GM19025 (cell line): ENCODE measurements around the gene LDOC1.
"Not testable (repeated sequence)": the region's sequence is repeated elsewhere in the genome, so short reads cannot be mapped to it uniquely, and the experiment has no call there.

Source experiments
- ATAC-seq: cut with Tn5 transposase; IDR thresholded peaks from one replicate; pipeline ENCODE4 v1.9.1; 2021; ENCODE audit warnings: mild to moderate bottlenecking, low read depth, moderate library complexity; ENCODE audit not compliant: unreplicated experiment

LDOC1 gene

DNA sequence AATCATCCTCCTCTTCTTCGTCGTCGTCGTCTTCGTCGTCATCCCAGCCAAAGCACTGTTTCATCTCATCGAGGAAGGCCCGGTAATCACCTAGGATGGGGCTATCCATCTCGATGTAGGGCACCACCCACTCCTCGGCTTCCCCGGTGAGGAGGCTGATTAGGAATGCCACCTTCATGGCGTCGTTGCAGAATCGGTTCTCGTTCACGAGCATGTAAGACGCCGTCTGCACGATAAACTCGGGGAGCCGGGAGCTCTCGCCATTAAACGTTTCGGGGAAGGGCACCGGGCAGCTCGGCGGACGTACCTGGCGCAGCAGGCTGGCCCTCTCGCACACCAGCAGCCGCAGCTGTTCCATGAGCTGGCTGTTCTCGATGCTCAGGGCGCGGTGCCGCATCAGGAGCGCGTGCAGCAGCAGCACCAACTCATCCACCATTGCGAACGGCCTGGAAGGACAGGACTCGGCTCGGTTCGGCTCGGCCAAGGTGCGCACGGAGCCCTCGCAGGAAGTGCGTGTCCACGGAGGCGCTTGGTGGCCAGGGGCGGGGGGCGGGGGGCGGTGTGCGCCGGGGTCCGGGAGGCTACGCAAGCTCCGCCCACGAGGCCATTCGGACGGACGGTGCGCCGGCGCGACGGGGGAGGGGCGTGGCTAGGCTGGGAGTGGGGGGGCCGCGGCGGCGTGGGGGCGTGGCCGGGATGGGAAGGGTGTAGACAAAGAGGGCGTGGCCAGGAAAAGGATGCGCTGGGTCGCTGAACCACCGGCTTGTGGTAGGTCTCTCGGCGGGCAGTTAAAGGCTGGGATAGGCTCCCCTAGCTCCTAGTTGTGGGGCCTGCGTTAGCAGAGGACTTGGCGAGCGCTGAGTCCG, at the start of gene LDOC1:
Gene LDOC1 (minus strand): TSS at position 544 of the 866 bp plus-strand sequence. CDS start 108 bp downstream, at position 436.
- no peak for ATAC-seq

DNA sequence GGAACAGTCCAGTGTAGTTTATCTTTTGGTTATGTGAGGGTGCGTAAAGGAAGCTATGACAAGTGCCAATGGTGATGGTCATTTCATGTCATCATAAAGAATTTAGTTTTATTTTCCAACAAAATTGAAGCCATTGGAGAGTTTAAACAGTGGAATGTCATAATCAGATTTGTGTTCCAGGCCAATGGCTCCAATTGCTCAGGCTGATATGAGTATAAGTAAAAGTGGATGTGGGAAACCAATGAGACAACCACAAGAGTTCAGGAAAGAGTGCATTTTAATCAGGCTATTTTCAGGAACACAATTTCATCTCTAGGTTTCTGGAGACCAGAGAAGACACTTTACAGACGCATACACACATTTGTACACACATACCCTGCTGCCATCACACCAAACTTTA, 44.7 kb upstream of the LDOC1 start:
- ATAC-seq, result no peak

DNA sequence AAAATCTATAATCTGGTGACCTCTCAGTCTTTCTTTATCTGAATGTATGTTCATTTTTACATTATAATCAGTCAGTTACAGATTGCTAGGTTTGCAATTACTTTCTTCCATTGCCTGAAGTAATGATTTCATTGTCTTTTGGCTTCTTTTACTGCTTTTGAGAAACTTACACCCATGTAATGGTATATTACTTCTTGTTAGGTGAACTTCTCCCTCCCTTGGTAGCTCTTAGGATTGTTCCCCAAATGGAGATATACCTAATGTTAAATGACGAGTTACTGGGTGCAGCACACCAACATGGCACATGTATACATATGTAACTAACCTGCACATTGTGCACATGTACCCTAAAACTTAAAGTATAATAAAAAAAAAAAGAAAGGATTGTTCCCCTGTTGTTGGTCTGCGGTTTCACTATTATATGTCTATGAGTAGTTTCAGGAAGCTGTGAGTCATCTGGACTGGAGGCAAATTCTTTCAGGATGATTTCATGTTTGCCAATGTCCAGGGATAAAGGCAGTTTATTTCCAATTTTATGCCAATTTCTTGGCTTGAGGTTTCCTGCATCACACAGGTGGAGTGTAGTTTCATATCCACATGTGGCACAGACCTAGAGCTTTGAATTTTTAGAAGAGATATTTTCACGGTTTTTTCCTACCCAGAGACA, 43.5 kb upstream of the LDOC1 start:
- no peak for ATAC-seq

DNA sequence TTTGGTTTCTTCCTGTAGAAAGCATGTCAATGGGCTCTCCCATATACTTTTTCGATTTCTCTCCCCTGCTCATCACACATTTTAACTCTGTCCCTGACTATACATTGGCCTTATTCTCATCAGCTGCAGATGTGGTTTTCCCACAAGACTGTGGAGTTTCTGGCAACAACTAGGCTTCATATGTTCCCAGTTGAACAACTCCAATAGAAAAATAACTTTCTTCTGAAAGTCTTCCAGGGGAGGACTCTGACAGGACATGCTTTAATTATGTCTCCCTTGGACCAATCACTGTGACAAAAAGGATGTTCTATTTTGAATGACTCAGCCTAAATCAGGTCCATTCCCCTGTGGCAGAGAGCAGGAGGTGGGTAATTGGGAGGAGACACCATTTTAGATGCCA, 37.3 kb upstream of the LDOC1 start:
- no peak for ATAC-seq

DNA sequence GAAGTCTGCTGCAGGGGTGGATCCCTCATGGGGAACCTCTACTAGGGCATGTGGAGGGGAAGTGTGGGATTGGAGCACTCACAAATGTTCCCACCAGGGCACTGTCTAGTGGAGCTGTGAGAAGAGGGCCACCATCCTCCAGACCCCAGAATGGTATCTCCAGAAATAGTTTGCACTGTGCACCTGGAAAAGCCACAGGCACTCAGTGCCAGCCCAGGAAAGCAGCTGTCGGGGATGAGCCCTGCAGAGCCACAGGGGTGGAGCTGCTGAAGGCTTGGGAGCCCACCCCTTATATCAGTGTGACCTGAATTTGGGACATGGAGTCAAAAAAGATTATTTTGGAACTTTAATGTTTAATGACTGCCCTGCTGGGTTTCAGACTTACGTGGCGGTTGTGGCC, 25.0 kb upstream of the LDOC1 start:
- ATAC-seq, result no peak

DNA sequence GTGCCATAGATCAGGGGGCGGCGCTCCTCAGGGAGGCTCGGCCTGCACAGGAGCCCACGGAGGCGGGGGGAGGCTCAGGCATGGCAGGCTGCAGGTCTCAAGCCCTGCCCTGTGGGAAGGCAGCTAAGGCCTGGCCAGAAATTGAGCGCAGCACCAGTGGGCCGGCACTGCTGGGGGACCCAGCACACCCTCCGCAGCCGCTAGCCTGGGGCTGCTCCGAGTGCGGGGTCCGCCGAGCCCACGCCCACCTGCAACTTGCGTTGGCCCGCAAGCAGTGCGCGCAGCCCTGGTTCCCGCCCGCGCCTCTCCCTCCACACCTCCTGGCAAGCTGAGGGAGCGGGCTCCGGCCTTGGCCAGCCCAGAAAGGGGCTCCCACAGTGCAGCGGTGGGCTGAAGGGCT, 11.6 kb upstream of the LDOC1 start:
- not testable (repeated sequence) for ATAC-seq

DNA sequence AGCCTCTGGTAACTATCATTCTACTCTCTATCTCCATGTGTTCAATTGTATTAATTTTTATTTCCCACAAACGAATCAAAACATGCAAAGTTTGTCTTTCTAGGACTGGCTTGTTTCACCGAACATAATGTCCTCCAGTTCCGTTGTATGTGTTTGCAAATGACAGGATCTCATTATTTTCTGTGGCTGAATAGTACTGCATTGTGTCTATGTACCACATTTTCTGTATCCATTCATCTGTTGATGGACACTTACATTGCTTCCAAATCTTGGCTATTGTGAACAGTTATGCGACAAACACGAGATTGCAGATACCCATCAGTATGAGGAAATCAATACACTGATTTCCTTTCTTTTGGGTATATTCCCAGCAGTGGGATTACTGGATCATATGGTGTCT, 8.4 kb upstream of the LDOC1 start:
- ATAC-seq, result no peak

DNA sequence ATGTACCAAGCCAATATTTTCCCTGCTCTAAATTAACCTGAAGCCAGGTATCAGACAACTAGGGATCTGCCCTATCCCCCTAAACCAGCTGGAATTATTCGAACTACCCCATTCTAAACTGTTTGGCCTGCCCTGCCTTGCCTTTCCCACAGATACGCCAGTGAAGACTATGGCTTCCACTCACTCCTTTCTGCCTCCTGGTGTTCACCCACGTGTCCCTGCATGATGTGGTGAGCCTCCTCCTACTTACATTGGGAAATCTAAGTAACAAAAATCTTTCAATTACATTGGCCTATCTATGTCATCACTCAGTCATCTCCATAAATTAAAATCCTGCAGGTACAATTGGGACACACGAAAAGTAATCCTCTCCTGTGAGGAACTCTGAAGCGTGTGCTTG, 6.1 kb upstream of the LDOC1 start:
- ATAC-seq, result no peak

DNA sequence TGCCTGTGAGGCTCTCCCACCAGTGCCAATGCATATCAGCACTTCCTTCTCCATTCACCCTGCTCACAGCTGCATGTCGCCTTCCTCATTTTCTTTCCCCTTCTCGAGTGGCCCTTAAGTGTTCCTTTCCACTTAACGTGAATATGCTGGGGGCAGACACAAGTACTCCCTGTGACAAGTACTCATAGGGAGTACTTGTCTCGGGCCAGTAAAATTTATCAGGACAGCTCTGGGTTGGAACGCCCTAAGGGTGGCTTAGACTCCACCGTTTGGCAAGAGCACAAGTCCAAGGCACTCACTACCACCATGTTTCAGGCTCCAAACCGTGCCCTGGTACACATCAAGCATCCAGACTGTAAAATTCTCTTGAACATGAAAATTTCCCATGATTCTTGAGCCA, 3.9 kb upstream of the LDOC1 start:
- no peak for ATAC-seq

DNA sequence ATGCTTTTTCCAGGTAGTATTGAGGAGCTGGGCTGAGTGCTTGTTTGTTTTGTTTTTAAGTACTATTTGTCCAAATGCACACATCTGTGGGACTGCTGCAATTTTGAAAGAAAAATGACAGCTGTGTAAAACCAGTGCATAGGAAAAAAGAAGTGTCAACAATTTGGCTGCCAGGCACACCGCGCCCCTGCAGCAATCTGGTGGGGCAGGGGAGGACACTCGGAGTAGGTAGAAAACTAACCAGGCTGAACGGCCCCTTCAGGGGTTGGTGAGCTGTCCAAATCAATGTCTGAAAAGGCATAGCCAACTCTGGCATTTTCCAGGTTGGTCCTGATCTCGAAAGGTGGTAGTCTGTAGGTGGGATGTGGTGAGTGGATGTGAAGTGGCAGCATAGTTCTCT, 1.1 kb downstream of the LDOC1 start:
- no peak for ATAC-seq

DNA sequence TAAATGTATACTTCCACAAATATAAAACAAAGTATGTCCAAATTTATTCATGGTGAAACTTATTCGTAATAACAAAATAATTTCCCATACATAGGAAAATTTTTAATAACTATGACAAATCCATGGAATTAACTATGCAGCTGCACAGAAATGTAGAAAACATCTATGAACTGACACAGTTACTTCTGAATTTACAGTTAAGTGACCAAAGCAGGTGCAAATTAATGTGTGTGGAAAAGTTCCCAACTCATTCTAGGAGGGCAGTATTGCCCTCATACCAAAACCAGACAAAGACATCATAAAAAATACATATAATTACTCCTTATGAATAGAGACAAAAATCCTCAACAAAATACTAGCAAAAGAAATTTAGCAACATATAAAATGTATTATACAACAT, 12.5 kb downstream of the LDOC1 start:
- no peak for ATAC-seq

DNA sequence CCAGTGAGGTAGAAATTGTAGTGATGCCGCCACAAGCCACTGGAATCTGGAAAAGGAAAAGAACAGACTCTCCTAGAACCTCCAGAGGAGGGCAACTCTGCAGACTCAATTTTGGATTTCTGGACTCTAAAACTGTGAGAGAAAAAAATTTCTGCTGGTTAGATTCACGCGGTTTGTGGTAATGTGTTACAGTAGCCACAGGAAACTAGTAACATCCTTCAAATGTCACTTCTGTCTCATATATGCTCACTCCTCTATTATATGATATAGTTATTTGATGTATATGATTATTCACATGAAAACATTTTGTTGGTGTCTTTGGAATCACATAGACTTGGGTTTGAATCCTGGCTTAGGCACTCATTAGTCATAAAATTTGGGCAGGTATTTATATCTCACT, 18.8 kb downstream of the LDOC1 start:
- ATAC-seq, result no peak

DNA sequence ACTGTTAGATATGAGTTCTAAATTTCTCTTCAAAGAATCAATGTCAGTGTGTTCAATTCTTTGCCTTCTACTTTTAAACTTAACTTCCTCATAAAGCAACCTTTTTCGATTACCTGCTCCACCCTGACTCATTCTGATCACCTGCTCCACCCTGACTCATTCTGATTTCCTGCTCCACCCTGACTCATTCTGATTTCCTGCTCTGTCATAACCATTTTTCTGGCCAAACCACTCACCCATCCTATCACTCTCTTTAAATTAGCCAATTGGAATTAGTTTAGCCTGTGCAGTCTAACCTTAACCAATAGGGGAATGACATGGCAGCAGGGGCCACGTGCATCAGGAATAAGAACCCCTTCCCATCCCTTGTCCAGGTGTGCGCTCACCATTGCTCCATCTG, 21.7 kb downstream of the LDOC1 start:
- ATAC-seq, result not testable (repeated sequence)

DNA sequence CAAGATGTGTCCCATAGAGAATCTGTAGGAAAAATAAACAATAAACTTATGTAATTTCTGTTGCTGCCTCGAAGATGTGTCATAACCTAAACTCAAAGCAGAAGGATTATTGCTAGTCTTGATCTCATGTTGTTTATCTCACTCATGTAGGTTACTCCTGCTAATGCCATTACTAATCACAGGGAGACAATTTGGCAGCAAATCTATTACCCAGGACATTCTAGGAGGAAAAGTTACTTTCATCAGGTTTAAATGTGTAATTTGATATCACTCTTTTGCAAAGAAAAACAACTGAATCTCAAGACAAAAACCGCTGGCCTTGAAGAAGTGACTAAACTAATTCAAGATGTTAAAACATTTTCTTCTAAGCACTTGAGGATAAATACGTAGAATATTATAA, 34.0 kb downstream of the LDOC1 start:
- no peak for ATAC-seq

DNA sequence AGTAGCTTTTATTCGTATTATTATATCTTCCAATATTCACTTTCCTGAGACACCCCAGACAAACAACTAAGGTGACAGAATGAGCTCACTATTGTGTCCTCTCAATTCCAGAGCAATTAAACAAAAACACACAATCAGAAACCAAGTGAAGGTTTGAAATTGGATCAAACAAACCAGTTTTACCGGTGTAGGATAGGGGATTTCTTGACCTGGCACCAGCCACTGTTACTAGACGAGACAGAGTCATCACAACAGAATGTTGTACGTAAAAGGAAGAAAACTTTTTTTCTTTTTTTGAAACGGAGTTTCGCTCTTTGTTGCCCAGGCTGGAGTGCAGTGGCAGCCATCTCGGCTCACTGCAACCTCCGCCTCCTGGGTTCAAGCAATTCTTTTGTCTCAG, 43.7 kb downstream of the LDOC1 start:
- ATAC-seq, result no peak

DNA sequence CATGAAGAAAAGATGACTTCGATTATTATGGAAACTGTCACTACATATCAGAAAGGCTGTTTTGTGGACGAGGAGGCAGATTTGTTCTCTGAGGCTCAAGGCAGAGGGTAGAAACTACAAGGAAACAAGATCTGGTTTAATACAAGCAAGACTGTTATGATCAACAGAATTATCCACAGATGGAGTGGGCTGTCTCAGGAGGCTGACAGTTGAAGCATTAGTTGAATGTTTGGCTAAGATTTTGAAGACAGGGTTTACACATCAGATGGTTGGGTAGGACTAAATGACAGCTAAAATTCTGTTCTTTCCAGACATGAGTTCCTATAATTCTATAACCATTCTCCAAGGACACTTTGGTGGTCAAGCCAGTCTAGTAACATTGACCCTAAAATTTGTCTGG, 49.8 kb downstream of the LDOC1 start:
- no peak for ATAC-seq
